ENCODE data around the gene CSRP1.

GRCh38 chr1:201554190-201554600 lies 47.3 kb upstream of the CSRP1 start:
- TF ChIP-seq POLR2A (IDR thresholded peaks at IDR 0.05) (no peak), CTCF (IDR thresholded peaks at IDR 0.05) (no peak), EP300 (IDR thresholded peaks at IDR 0.05) (no peak)

Data from tibial nerve (tissue), 4 donors.